BJ (cell line): ENCODE results near the gene TNS3. TPM values are rescaled to one million over a fixed set of nuclear protein-coding genes. Genes with fewer than 3 reads are reported as not detected.
A peak's percentile ranks its signal among the peaks of the same experiment; 100 is the strongest.

Source experiments
- CTCF ChIA-PET: fragments of 350-600 bp; formaldehyde crosslinking; extraction: SDS; loops from one replicate; lab custom pipeline; 2021; ENCODE audit warnings: antibody characterized with exemption, inconsistent platforms; lab: Yijun Ruan, JAX
- POLR2A ChIA-PET: fragments of 300-600 bp; sonication (Branson Sonifier 250); formaldehyde crosslinking; extraction: SDS; loops from one replicate; lab custom pipeline; 2021; ENCODE audit warnings: antibody characterized with exemption; lab: Charles Lee
- DNase-seq: peaks from one replicate; pipeline ENCODE4 v3.0.0-alpha.2; 2011; ENCODE audit warnings: low read depth
- H3K27me3 ChIP-seq: 2 replicates; pipeline ENCODE4 v1.6.0; 2011; ENCODE audit warnings: low read length; ENCODE audit not compliant: control insufficient read depth, insufficient read depth
- H3K36me3 ChIP-seq: 2 replicates; pipeline ENCODE4 v1.5.1; 2011; ENCODE audit warnings: low read length; ENCODE audit not compliant: control insufficient read depth, insufficient read depth
- H3K4me3 ChIP-seq: 2 replicates; pipeline ENCODE4 v1.5.1; 2011; ENCODE audit warnings: low read depth, mild to moderate bottlenecking, control low read depth, low read length
- CTCF ChIP-seq: IDR thresholded peaks from 2 replicates; pipeline ENCODE4 v1.5.1; 2011; ENCODE audit warnings: low read depth, mild to moderate bottlenecking, control low read depth, inconsistent platforms, low read length, moderate library complexity; ENCODE audit not compliant: insufficient read depth
- polyA plus RNA-seq: library from polyadenylated mRNA; depleted of rRNA; stranded (reverse); fragments of >200 nt; gene quantifications from 2 replicates; pipeline ENCODE4 v1.2.3, GENCODE V29; 2011

Gene TNS3
- polyA plus RNA-seq, 1 experiment: 126 TPM

- no peak for TF ChIP-seq CTCF
- H3K4me3 ChIP-seq: no peak overlapping the region
- POLR2A ChIA-PET: no interaction called here
- no peak for DNase-seq
- CTCF ChIA-PET: interaction anchor here (0.7 to 1.1 kb wide), 3 partner anchors 13 to 617 kb away, joined by 3 to 4 read pairs (median 3); no protein-coding TSS in a partner anchor
- H3K27me3 ChIP-seq: no peaks in the 10 kb centered on the region
- peaks cover 29% of the 10 kb centered on the region for H3K36me3 ChIP-seq
These were observed 254.6 kb downstream of the TNS3 start for GRCh38 chr7:47327346-47327697.

- TF ChIP-seq CTCF: no peak
- POLR2A ChIA-PET: interaction anchor here (0.6 kb wide), 1 partner anchor 8 kb away, joined by 3 read pairs; no protein-coding TSS in a partner anchor
- no peak for DNase-seq
- CTCF ChIA-PET: interaction anchor here (0.7 to 1.1 kb wide), 3 partner anchors 14 to 618 kb away, joined by 3 to 4 read pairs (median 3); no protein-coding TSS in a partner anchor
- Histone ChIP-seq H3K36me3 (peaks cover 27% of the 10 kb centered on the region), H3K27me3 (no peaks in the 10 kb centered on the region), H3K4me3 (no peak overlapping the region)
These were observed 255.1 kb downstream of the TNS3 start for GRCh38 chr7:47326808-47327207.

GRCh38 chr7:47326220-47326619, 255.7 kb downstream of the TNS3 start:
- peak; percentile 30 for DNase-seq
- ChIA-PET CTCF (interaction anchor here (1.1 kb wide), 1 partner anchor 15 kb away, joined by 4 read pairs; no protein-coding TSS in a partner anchor), POLR2A (interaction anchor here (0.6 kb wide), 1 partner anchor 9 kb away, joined by 3 read pairs; no protein-coding TSS in a partner anchor)
- Histone ChIP-seq H3K36me3 (peaks cover 32% of the 10 kb centered on the region), H3K4me3 (no peak overlapping the region), H3K27me3 (no peaks in the 10 kb centered on the region)
- TF ChIP-seq CTCF: peak; percentile 53

- no peak for DNase-seq
- CTCF ChIA-PET: no interaction called here
- Histone ChIP-seq H3K36me3 (peaks cover 32% of the 10 kb centered on the region), H3K4me3 (no peak overlapping the region), H3K27me3 (no peaks in the 10 kb centered on the region)
- TF ChIP-seq CTCF: no peak
- POLR2A ChIA-PET: no interaction called here
These were observed 256.6 kb downstream of the TNS3 start for GRCh38 chr7:47325337-47325736.

GRCh38 chr7:47323904-47324303, 258.0 kb downstream of the TNS3 start:
- no peak for DNase-seq
- Histone ChIP-seq H3K27me3 (no peaks in the 10 kb centered on the region), H3K4me3 (no peak overlapping the region), H3K36me3 (peaks cover 28% of the 10 kb centered on the region)
- no peak for TF ChIP-seq CTCF
- CTCF ChIA-PET: no interaction called here
- POLR2A ChIA-PET: no interaction called here
